Upper lobe of left lung (tissue), 6 donors: ENCODE data around the gene MYO5B. TPM values are rescaled to one million over a fixed set of nuclear protein-coding genes. Genes with fewer than 3 reads are reported as not detected.
A peak's percentile ranks its signal among the peaks of the same experiment; 100 is the strongest.

Experiments used
- ATAC-seq, 2 donors: fragments of 200-7000 bp; cut with Tn5 transposase; one replicate each; pipeline ENCODE4 v1.9.1; 2022; ENCODE audit warnings: mild to moderate bottlenecking in 2 of 2, moderate library complexity in 2 of 2; ENCODE audit not compliant: low FRiP score in 2 of 2
- DNase-seq, 2 donors: peaks; one replicate each; pipeline ENCODE4 v3.0.0-alpha.2; 2019 to 2020
- H3K27ac ChIP-seq, 4 donors: fragments of 200-600 bp; sonication (generic); one replicate each; pipeline ENCODE4 v1.5.1; 2016 to 2019
- H3K27me3 ChIP-seq, 4 donors: fragments of 200-600 bp; sonication (generic); one replicate each; pipeline ENCODE4 v1.5.1; 2017 to 2019
- H3K36me3 ChIP-seq, 4 donors: fragments of 200-600 bp; sonication (generic); one replicate each; pipeline ENCODE4 v1.5.1; 2016 to 2019
- H3K4me1 ChIP-seq, 4 donors: fragments of 200-600 bp; sonication (generic); one replicate each; pipeline ENCODE4 v1.5.1; 2018 to 2019
- H3K4me3 ChIP-seq, 4 donors: fragments of 200-600 bp; sonication (generic); one replicate each; pipeline ENCODE4 v1.5.1; 2017 to 2019; ENCODE audit warnings: mild to moderate bottlenecking in 2 of 4, moderate library complexity in 1 of 4
- H3K9me3 ChIP-seq, 4 donors: fragments of 200-600 bp; sonication (generic); one replicate each; pipeline ENCODE4 v1.5.1; 2018 to 2019
- CTCF ChIP-seq, 6 experiments: fragments of 450-650 bp in 4 of 6; fragments of 200-600 bp in 2 of 6; sonication (generic) in 2 of 6; IDR thresholded peaks; one replicate each; pipeline ENCODE4 v1.5.1; 2016 to 2019; ENCODE audit warnings: antibody characterized with exemption in 6 of 6
- EP300 ChIP-seq, 4 donors: sonication (generic); formaldehyde crosslinking; IDR thresholded peaks; one replicate each; pipeline ENCODE4 v1.5.1; 2017; ENCODE audit warnings: antibody characterized with exemption in 4 of 4, control low read depth in 2 of 4
- POLR2A ChIP-seq, 4 donors: fragments of 450-650 bp; IDR thresholded peaks; one replicate each; pipeline ENCODE4 v1.5.1; 2016 to 2017; ENCODE audit warnings: antibody characterized with exemption in 4 of 4, mild to moderate bottlenecking in 2 of 4
- POLR2AphosphoS5 ChIP-seq, 2 donors: sonication (generic); formaldehyde crosslinking; IDR thresholded peaks; one replicate each; pipeline ENCODE4 v1.5.1; 2017; ENCODE audit warnings: antibody characterized with exemption in 2 of 2
- WGBS, 2 donors: methylation state at CpG; one replicate each; pipeline ENCODE4 v1.1.5; 2017 to 2018; 5-methylcytosine and 5-hydroxymethylcytosine counted together
- total RNA-seq, 6 donors: library from RNA; depleted of rRNA in 4 of 6; stranded (reverse); fragments of >200 nt in 4 of 6; gene quantifications; one replicate each; pipeline versions ENCODE4 v1.1.0 to v1.2.1, GENCODE V29; 2016 to 2021
- donor health status: DM: no; HTN: no; CAD: no; lungs with moderate emphysema.
- donor health status: DM: no; HTN: yes; CAD: no; lungs with severe emphysema.

Gene MYO5B
- total RNA-seq, 6 donors from 2014 or later, result 25.4 to 95.2 (median 49.6) TPM

- no peak for TF ChIP-seq POLR2A (IDR thresholded peaks at IDR 0.05)
- no peak for TF ChIP-seq EP300 (IDR thresholded peaks at IDR 0.05)
- no peak for TF ChIP-seq POLR2AphosphoS5 (IDR thresholded peaks at IDR 0.05)
- TF ChIP-seq CTCF (IDR thresholded peaks at IDR 0.05), result no peak
- DNase-seq (no peak), ATAC-seq (no peak)
- Histone ChIP-seq H3K27ac (no peak overlapping the region), H3K36me3 (no peaks in the 10 kb centered on the region), H3K9me3 (no peaks in the 10 kb centered on the region), H3K4me3 (no peak overlapping the region), H3K4me1 (peaks cover 0 to 8% (median 6%) of the 10 kb centered on the region in 4 donors), H3K27me3 (no peaks in the 10 kb centered on the region)
- 56 to 59% methylated on average over 3 of the region's 3 CpGs for WGBS, 2 donors
Measured at GRCh38 chr18:49880661-49881060, 314.3 kb downstream of the MYO5B start.

- TF ChIP-seq EP300 (IDR thresholded peaks at IDR 0.05) (no peak), POLR2AphosphoS5 (IDR thresholded peaks at IDR 0.05) (no peak), POLR2A (IDR thresholded peaks at IDR 0.05) (no peak), CTCF (IDR thresholded peaks at IDR 0.05) (no peak)
- WGBS, 2 donors, result 60 to 72% methylated on average over 3 of the region's 3 CpGs
- no peak for ATAC-seq
- Histone ChIP-seq H3K4me3 (no peak overlapping the region), H3K9me3 (no peaks in the 10 kb centered on the region), H3K36me3 (no peaks in the 10 kb centered on the region), H3K27ac (no peak overlapping the region), H3K4me1 (peaks cover 0 to 8% (median 6%) of the 10 kb centered on the region in 4 donors), H3K27me3 (no peaks in the 10 kb centered on the region)
- DNase-seq, result no peak
Measured at GRCh38 chr18:49879271-49879580, 315.7 kb downstream of the MYO5B start.

GRCh38 chr18:49878567-49879270, 316.2 kb downstream of the MYO5B start:
- WGBS, 2 donors, result 71 to 73% methylated on average over 10 of the region's 10 CpGs
- H3K4me1 ChIP-seq, result peaks cover 0 to 8% (median 6%) of the 10 kb centered on the region in 4 donors
- H3K9me3 ChIP-seq, result no peaks in the 10 kb centered on the region
- H3K27me3 ChIP-seq, result no peaks in the 10 kb centered on the region
- DNase-seq, result no peak
- ATAC-seq, result peak; percentile 29 to 42
- peak overlapping the region in 1 of 4 donors; percentile 39 for H3K27ac ChIP-seq
- TF ChIP-seq EP300 (IDR thresholded peaks at IDR 0.05), result no peak
- TF ChIP-seq POLR2AphosphoS5 (IDR thresholded peaks at IDR 0.05), result no peak
- TF ChIP-seq POLR2A (IDR thresholded peaks at IDR 0.05), result no peak
- TF ChIP-seq CTCF (IDR thresholded peaks at IDR 0.05), result no peak
- no peaks in the 10 kb centered on the region for H3K36me3 ChIP-seq
- H3K4me3 ChIP-seq, result no peak overlapping the region

- ATAC-seq (peak in 1 of 2 donors; percentile 49), DNase-seq (no peak)
- Histone ChIP-seq H3K9me3 (no peaks in the 10 kb centered on the region), H3K4me3 (no peak overlapping the region), H3K36me3 (no peaks in the 10 kb centered on the region), H3K27ac (no peak overlapping the region), H3K4me1 (peaks cover 0 to 8% (median 6%) of the 10 kb centered on the region in 4 donors), H3K27me3 (no peaks in the 10 kb centered on the region)
- WGBS, 2 donors, result 74% methylated on average over 2 of the region's 2 CpGs
- TF ChIP-seq EP300 (IDR thresholded peaks at IDR 0.05), result peak in 1 of 4 donors; percentile 6
- no peak for TF ChIP-seq CTCF (IDR thresholded peaks at IDR 0.05)
- no peak for TF ChIP-seq POLR2AphosphoS5 (IDR thresholded peaks at IDR 0.05)
- no peak for TF ChIP-seq POLR2A (IDR thresholded peaks at IDR 0.05)
Measured at GRCh38 chr18:49878015-49878414, 316.9 kb downstream of the MYO5B start.

- TF ChIP-seq EP300 (IDR thresholded peaks at IDR 0.05), result no peak
- no peak for TF ChIP-seq CTCF (IDR thresholded peaks at IDR 0.05)
- WGBS, 2 donors, result 90 to 93% methylated on average over 4 of the region's 4 CpGs
Measured at GRCh38 chr18:49876536-49876935, 318.4 kb downstream of the MYO5B start.

More at GRCh38 chr18:49876536-49876935, 318.4 kb downstream of the MYO5B start:
- Histone ChIP-seq H3K4me3 (no peak overlapping the region), H3K27me3 (no peaks in the 10 kb centered on the region), H3K27ac (no peak overlapping the region), H3K4me1 (peaks cover 0 to 8% (median 6%) of the 10 kb centered on the region in 4 donors), H3K36me3 (no peaks in the 10 kb centered on the region), H3K9me3 (no peaks in the 10 kb centered on the region)
- ATAC-seq, result no peak
- DNase-seq, result no peak
